Stimulated activated naive B cell treated with anti-CD40 and anti-IgM and Interleukin-4, amounts not matched to agents 10 μg/mL and 1 μg/mL and 100 μg/mL, for 72 hours (primary cell): ENCODE data around the gene LRP11.
"Not testable (repeated sequence)": the region's sequence is repeated elsewhere in the genome, so short reads cannot be mapped to it uniquely, and the experiment has no call there.

Source experiments
- ATAC-seq, 2 donors: fragments of 150-1000 bp; cut with Tn5 transposase; replicated peaks; 2 replicates each; pipeline ENCODE4 v1.10.0; 2021; ENCODE audit warnings: moderate library complexity in 1 of 2
- DNase-seq: peaks from one replicate; pipeline ENCODE4 v3.0.0; 2021
- H3K27ac Mint-ChIP-seq: one replicate; pipeline ENCODE4 v1.8.0; 2022; ENCODE audit warnings: mild to moderate bottlenecking, mixed read lengths
- H3K27me3 Mint-ChIP-seq, 2 donors: one replicate each; pipeline ENCODE4 v1.8.0; 2022; ENCODE audit warnings: mixed read lengths in 2 of 2
- H3K36me3 Mint-ChIP-seq, 2 donors: one replicate each; pipeline ENCODE4 v1.8.0; 2022; ENCODE audit warnings: mixed read lengths in 2 of 2, mild to moderate bottlenecking in 1 of 2
- H3K4me1 Mint-ChIP-seq, 2 donors: one replicate each; pipeline ENCODE4 v1.8.0; 2022; ENCODE audit warnings: mixed read lengths in 2 of 2, mild to moderate bottlenecking in 1 of 2
- H3K4me3 Mint-ChIP-seq, 2 donors: one replicate each; pipeline ENCODE4 v1.8.0; 2022; ENCODE audit warnings: mild to moderate bottlenecking in 2 of 2, mixed read lengths in 2 of 2, moderate library complexity in 1 of 2
- H3K9me3 Mint-ChIP-seq, 2 donors: one replicate each; pipeline ENCODE4 v1.8.0; 2022; ENCODE audit warnings: mixed read lengths in 2 of 2, mild to moderate bottlenecking in 1 of 2

Gene LRP11

DNA sequence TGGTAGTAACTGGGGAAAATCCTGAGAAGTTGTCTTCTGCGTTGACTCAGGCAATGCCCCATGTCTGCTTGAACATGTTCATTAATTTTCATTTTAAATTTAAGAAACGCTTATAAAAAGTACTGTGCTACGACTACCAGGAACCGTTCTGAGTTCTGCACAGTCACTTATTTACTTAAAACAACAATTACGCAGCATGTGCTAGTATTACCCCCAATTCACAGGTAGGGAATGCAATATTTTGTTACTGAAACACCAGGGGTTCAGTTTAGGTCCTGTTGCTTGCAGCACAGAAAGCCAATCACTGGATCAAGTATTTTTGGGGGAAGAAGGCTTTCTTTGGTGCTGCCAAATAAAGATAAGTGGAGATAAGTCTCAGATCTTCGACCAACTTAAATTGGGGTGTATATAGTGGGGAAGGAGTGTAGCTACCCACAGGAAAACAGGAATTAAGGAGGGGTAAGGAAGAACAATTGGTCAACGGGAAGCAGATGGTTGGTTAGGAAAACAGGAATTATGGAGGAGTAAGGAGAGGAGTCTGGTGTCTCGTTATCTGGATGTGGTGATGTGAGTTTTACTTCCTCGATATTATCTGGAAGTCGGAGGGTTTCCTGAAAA is 5.2 kb upstream of the LRP11 start:
- Mint-ChIP-seq H3K27me3 (peaks cover 23 to 32% of the 10 kb centered on the region in 2 donors), H3K4me1 (peaks cover 0 to 3% of the 10 kb centered on the region in 2 donors), H3K36me3 (no peaks in the 10 kb centered on the region), H3K9me3 (peaks cover 4 to 9% of the 10 kb centered on the region in 2 donors), H3K4me3 (no peak overlapping the region), H3K27ac (no peak overlapping the region)
- no peak for DNase-seq
- ATAC-seq, result no peak

DNA sequence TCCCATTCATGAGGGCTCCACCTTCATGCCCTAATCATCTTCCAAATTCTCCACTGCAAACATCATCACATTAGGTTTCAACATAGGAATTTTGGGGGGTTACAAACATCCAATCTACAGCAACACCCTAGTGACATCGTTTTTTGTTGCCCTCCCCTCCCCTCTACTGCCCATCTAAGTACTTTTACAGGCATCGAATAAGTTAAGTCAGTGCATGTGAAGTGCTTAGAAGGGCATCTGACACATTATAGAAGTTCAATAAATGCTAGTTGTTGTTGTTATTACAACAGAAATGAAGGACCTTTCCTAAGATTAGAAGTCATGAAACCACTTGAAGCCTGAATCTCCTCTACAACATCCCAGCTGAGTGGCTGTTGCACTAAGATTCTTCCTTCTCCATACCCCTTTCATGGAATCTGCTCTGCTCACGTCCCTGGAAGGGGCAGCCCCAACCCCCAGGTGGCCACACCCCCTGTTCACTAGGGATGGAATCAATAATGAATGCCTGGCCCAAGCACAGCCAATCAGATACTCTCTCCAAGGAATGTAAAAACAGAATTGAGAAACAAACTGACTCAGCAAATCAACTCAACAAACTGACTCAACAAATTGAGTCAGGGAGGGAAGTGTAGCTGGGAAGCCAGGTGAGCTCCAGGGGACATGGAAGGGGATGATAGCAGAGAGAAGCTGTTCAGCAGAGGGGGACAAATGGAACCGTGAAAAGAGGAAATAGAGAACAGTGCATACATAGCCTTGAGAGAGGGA is 3.9 kb upstream of the LRP11 start:
- Mint-ChIP-seq H3K36me3 (no peaks in the 10 kb centered on the region), H3K4me3 (no peak overlapping the region), H3K9me3 (peaks cover 4 to 9% of the 10 kb centered on the region in 2 donors), H3K4me1 (peaks cover 2 to 3% of the 10 kb centered on the region in 2 donors), H3K27me3 (peaks cover 18 to 23% of the 10 kb centered on the region in 2 donors), H3K27ac (no peak overlapping the region)
- ATAC-seq (no peak), DNase-seq (no peak)

DNA sequence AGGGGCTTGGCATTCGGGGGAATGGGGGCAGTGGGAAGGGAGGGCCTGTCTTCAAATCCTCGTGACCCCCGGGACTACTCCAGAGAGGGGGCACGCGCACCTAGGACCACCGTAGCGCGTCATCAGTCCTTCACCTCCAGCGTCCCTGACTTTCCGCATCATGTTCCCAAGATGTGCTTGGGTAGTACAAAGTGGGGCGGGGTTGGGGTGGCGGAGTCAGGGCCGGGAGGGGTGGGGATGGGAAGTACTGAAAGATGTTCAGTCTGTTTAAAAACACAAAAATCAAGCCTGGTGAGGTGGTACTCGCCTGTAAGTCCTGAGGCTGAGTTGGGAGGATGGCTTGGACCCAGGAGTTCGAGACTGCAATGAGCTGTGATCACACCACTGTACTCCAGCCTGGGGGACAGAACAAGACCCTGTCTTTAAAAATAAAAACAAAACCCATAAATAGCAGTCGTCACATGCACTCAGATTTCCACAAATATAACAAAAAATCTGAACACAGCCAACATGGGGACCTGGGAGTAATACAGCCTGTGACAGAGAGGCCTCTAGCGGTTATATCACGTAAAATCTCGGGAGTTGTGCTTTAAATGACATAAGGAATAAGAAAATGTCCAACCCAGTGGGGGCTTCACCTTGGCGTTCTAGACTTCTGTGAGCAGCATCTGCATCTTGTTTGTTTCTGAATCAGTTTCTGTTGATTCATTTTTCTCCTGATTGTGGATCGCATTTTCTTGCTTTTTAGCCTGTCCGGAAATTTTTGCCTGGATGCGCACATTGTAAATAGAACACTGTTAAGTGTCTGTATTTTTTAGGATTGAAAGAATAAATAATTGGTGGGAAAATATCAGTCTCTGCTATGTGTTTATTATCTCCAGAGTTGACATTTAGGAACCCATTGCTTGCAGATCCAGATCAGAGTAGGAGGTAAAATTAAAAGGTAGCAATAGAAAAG is 698 bp upstream of the LRP11 start:
- H3K4me1 Mint-ChIP-seq, result peaks cover 6 to 8% of the 10 kb centered on the region in 2 donors
- ATAC-seq, result peak; percentile 28 to 34
- no peak overlapping the region for H3K27ac Mint-ChIP-seq
- peak overlapping the region; percentile 29 to 67 for H3K4me3 Mint-ChIP-seq
- DNase-seq, result peak; percentile 15
- H3K27me3 Mint-ChIP-seq, result peaks cover 31 to 41% of the 10 kb centered on the region in 2 donors
- no peaks in the 10 kb centered on the region for H3K9me3 Mint-ChIP-seq
- no peaks in the 10 kb centered on the region for H3K36me3 Mint-ChIP-seq

DNA sequence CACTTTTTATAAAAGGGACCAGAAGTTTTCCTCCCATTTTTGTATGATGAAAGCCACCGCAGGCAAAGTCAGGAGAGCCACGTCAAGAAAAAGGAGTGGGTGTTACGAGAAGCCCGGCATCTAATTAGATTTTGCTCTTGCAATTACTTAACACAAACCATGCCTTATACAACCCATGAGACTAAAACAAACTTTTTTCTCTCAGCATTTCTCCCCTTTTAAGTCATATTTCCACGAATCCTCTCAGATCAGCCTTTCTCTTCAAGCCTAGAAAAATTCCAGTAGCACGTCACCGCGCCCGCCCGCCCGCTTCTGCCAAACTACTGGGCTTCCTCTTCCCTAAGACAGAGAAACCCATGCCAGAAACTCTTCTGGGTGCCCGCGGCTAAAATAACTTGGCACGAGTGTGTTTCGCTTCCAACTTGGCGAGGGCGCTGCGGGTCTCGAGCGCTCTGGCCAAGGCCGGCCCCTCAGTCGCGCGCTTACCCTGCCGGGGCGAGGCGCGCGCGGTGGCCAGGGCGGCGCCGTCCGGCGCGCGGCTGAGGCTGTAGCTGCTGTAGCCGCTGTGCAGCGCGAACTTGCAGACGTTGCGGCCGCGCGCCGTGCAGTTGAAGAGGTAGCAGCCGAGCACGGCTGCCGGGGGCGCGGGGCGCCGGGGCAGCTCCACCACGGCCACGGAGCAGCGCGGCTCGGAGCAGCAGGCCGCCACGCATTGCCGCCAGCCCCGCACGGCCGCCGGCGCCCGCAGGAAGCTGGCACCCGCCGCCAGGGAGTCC is 1.0 kb downstream of the LRP11 start:
- DNase-seq, result peak; percentile 23
- peaks cover 5 to 6% of the 10 kb centered on the region in 2 donors for H3K4me1 Mint-ChIP-seq
- peaks cover 30 to 41% of the 10 kb centered on the region in 2 donors for H3K27me3 Mint-ChIP-seq
- H3K36me3 Mint-ChIP-seq, result no peaks in the 10 kb centered on the region
- H3K4me3 Mint-ChIP-seq, result peak overlapping the region; percentile 71 to 74
- peak; percentile 37 to 48 for ATAC-seq
- H3K27ac Mint-ChIP-seq, result no peak overlapping the region
- no peaks in the 10 kb centered on the region for H3K9me3 Mint-ChIP-seq

DNA sequence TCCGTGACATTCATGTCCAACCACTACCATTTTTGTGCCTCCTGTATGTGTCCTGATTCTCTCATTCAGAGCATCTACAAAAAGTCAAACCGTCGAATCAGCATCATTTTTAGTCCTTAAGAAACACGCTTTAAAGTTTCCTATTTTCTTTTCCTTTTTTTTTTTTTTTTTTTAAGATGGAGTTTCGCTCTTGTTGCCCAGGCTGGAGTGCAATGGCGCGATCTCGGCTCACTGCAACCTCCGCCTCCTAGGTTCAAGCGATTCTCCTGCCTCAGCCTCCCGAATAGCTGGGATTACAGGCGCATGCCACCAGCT is 1.8 kb downstream of the LRP11 start:
- Mint-ChIP-seq H3K4me3 (peak overlapping the region in 1 of 2 donors; percentile 71), H3K27me3 (peaks cover 30 to 41% of the 10 kb centered on the region in 2 donors)
- H3K36me3 Mint-ChIP-seq, H3K4me1 Mint-ChIP-seq, H3K9me3 Mint-ChIP-seq, DNase-seq, ATAC-seq, H3K27ac Mint-ChIP-seq: not testable (repeated sequence)

DNA sequence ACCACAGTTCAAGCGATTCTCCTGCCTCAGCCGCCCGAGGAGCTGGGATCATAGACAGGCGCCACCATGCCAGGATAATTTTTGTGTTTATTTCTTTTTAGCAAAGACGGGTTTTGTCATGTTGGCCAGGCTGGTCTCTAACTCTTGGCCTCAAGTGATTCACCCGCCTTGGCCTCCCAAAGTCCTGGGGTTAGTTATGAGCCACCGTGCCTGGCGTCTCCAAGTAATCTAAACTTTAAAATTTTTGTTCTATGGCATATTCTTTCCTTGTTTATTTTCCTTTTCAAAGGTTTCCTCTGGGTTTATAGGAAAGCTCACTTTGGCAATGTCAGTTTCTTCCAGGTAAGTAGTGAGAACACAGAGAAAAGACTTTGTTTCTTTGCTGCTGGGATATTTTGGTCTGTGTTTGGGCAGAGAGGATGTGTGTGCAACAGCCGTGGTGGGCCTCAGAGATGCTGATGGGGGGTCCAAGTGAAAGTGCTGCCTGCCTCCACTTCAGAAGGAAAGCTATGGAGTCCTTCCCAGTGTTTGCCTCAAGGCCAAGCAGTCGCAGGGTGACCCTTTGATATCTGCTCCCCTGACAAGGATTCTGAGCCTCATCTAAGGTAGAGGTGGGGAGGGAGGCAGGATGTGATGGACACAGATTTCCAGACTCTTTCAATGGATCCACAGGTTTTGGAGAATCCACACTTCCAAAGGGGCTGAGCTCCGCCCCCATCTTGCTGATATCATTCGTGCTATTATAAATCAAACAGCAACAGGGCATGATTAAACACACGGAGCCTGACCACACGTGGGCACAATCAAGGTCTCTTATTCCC is 2.3 kb downstream of the LRP11 start:
- ATAC-seq, result no peak
- Mint-ChIP-seq H3K27ac (no peak overlapping the region), H3K27me3 (peaks cover 30 to 41% of the 10 kb centered on the region in 2 donors), H3K36me3 (no peaks in the 10 kb centered on the region), H3K4me1 (peaks cover 5 to 6% of the 10 kb centered on the region in 2 donors), H3K4me3 (no peak overlapping the region), H3K9me3 (no peaks in the 10 kb centered on the region)
- DNase-seq, result no peak

DNA sequence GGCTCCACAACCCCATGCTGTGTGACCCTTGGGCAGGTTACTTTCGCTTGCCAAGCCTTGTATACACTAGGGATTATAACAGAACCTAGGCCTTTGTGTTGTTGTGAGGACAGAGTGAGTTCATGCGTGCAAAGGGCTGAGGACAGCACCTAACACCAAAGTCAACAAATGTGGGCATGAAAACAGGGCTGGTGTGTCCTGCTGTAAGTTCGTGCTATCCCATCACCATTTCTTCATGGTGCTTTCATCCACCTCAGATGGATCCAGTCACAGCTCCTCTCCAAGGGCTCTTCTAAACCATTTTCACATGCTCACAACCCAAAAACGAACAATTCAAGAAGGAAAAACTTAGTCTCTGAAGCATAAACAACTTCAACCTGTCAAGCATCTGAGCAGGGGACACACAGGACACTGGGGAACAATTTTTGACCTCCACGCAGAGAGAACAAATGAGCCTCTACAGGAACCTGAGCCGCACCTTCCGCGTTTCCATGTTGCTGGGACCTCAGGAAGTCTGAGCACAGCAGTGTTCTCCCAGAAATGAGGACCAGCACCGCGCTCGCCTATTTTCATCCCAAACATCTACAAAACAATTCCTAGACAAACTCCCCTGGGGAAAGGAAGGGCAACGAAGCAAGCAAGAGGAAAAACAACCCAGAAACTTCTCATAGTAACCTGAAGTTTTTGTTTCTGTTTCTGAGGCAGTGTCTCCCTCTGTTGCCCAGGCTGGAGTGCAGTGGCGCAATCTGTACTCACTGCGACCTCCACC is 3.1 kb downstream of the LRP11 start:
- Mint-ChIP-seq H3K4me3 (no peak overlapping the region), H3K27ac (peak overlapping the region; percentile 25), H3K27me3 (peaks cover 30 to 36% of the 10 kb centered on the region in 2 donors)

DNA sequence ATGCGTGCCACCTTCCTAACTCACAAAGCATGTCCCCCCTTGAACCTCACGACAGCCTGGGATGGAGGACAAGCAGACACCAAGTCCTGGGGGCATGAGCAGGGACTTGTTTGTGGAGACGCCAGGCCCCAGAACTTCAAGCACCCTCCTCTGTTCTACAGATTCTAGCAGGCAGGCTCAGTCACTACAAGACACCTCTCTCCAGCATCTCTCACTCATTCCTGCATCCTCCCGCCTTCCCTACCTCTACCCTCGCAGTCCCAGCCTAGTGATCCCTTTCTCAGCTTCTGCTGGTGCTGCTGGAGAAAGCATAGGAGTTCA is 3.7 kb downstream of the LRP11 start:
- no peak for ATAC-seq
- Mint-ChIP-seq H3K36me3 (no peaks in the 10 kb centered on the region), H3K27me3 (peaks cover 27 to 32% of the 10 kb centered on the region in 2 donors), H3K4me3 (no peak overlapping the region), H3K9me3 (no peaks in the 10 kb centered on the region), H3K27ac (peak overlapping the region; percentile 25), H3K4me1 (peaks cover 5 to 6% of the 10 kb centered on the region in 2 donors)
- no peak for DNase-seq

More for the DNA sequence above, 3.1 kb downstream of the LRP11 start:
- H3K4me1 Mint-ChIP-seq, result peaks cover 5 to 6% of the 10 kb centered on the region in 2 donors
- H3K36me3 Mint-ChIP-seq, result no peaks in the 10 kb centered on the region
- no peaks in the 10 kb centered on the region for H3K9me3 Mint-ChIP-seq
- no peak for ATAC-seq
- no peak for DNase-seq

DNA sequence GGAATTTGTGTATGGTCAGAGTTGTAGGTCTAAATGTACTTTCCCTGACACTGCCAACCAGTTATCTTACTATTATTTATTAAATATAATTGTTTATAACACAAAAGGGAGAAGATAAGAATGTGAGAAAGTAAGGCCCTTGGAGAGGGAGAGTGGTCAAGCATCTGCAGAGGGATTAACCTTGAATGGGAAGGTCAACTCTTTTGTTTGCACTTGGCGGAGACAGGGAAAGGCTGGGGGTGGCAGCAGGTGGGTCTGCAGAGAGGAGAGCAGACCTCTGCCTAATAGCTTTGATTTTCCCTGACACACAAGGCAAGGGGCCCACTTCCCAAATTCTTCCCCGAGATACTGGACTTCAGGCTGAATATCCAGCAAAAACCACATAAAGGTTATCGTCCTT is 4.2 kb downstream of the LRP11 start:
- no peak overlapping the region for H3K4me3 Mint-ChIP-seq

DNA sequence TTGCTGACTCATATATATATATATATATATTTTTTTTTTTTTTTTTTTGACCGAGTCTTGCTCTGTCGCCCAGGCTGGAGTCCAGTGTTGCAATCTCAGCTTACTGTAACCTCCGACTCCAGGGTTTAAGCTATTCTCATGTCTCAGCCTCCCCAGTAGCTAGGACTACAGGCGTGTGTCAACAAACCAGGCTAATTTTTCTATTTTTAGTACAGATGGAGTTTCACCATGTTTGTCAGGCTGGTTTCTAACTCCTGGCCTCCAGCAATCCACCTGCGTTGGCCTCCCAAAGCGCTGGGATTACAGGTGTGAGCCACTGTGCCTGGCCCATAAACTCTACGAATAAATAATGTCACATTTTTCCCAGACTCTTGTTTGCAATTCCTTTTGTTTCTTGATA is 4.8 kb downstream of the LRP11 start:
- peaks cover 6 to 8% of the 10 kb centered on the region in 2 donors for H3K4me1 Mint-ChIP-seq
- H3K27me3 Mint-ChIP-seq, result peaks cover 27 to 32% of the 10 kb centered on the region in 2 donors
- H3K4me3 Mint-ChIP-seq, result no peak overlapping the region
- DNase-seq (no peak), ATAC-seq (no peak)
- H3K27ac Mint-ChIP-seq, result no peak overlapping the region
- no peaks in the 10 kb centered on the region for H3K9me3 Mint-ChIP-seq
- H3K36me3 Mint-ChIP-seq, result no peaks in the 10 kb centered on the region

More for the DNA sequence above, 4.2 kb downstream of the LRP11 start:
- Mint-ChIP-seq H3K4me1 (peaks cover 5 to 6% of the 10 kb centered on the region in 2 donors), H3K36me3 (no peaks in the 10 kb centered on the region), H3K27ac (no peak overlapping the region), H3K9me3 (no peaks in the 10 kb centered on the region), H3K27me3 (peaks cover 27 to 32% of the 10 kb centered on the region in 2 donors)
- no peak for DNase-seq
- ATAC-seq, result no peak

DNA sequence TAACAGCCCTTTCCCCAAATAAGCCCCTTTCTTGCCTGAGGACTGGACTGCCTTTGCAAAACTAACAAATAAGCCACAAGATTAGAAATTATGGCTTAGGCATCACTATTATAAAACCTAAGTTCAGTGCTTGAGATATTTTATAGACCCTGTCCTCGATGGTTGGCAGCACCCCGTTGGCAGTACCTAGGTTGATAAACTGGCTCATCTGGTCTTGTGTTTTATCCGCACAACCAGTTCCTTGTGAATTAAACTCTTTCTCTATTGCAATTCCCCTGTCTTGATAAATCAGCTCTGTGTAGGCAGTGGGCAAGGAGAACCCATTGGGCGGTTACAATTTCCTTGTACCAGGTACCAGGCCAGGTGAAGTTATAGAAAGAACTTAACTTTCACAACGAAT is 6.6 kb downstream of the LRP11 start:
- no peak for DNase-seq
- Mint-ChIP-seq H3K27me3 (peaks cover 25 to 27% of the 10 kb centered on the region in 2 donors), H3K4me1 (peaks cover 3 to 6% of the 10 kb centered on the region in 2 donors), H3K4me3 (no peak overlapping the region), H3K27ac (no peak overlapping the region), H3K9me3 (no peaks in the 10 kb centered on the region), H3K36me3 (no peaks in the 10 kb centered on the region)
- no peak for ATAC-seq

DNA sequence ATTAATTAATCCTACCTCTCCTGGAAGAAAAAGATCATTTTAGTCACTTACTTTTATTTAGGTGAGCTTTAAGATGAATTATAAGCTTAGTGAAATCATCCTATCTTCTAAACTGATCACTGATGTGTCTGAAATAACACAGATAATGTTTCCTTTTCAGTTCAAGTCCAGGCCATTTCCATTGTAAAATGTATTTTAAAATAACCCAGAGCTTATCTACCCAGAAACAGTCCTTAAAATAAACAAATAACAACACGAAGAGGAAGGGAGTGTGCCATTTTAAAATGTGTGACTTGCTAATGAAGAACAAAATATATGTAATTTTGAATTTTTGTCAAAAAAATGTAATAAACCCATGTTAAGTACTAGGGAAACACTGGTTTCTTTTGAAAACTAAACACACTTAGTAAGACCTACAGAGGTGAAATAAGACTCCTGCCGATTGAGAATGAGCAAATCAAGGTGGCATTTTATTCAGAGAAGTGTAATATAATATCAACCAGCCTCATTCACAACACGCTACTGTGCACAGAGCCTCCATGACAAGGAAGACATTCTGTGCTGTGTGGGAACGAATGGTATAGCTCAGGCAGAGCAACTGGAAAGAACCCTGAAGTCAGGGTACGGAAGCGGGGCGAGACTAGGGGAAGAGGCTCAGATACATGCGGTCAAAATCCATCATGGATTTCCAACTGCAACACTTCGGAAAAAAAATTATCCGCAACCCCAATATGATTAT is 7.7 kb downstream of the LRP11 start:
- Mint-ChIP-seq H3K27ac (no peak overlapping the region), H3K4me1 (peaks cover 14 to 16% of the 10 kb centered on the region in 2 donors), H3K36me3 (no peaks in the 10 kb centered on the region), H3K27me3 (peaks cover 14 to 17% of the 10 kb centered on the region in 2 donors), H3K9me3 (peaks cover 0 to 4% of the 10 kb centered on the region in 2 donors), H3K4me3 (no peak overlapping the region)
- DNase-seq (no peak), ATAC-seq (no peak)
